Tibial nerve (tissue), 4 donors: ENCODE results near the gene BCOR.

Source experiments
- EP300 ChIP-seq, 2 donors: sonication (generic); formaldehyde crosslinking; IDR thresholded peaks; one replicate each; pipeline ENCODE4 v1.6.1; 2017; ENCODE audit warnings: antibody characterized with exemption in 2 of 2, mild to moderate bottlenecking in 1 of 2
- TF ChIP-seq, protein P1 (sequence below), 5 experiments: fragments of 200-600 bp in 3 of 5; fragments of 450-650 bp in 2 of 5; sonication (generic) in 3 of 5; IDR thresholded peaks; one replicate each; pipeline ENCODE4 v1.5.1; 2016 to 2019; ENCODE audit warnings: antibody characterized with exemption in 5 of 5, mild to moderate bottlenecking in 3 of 5, moderate library complexity in 2 of 5

DNA sequence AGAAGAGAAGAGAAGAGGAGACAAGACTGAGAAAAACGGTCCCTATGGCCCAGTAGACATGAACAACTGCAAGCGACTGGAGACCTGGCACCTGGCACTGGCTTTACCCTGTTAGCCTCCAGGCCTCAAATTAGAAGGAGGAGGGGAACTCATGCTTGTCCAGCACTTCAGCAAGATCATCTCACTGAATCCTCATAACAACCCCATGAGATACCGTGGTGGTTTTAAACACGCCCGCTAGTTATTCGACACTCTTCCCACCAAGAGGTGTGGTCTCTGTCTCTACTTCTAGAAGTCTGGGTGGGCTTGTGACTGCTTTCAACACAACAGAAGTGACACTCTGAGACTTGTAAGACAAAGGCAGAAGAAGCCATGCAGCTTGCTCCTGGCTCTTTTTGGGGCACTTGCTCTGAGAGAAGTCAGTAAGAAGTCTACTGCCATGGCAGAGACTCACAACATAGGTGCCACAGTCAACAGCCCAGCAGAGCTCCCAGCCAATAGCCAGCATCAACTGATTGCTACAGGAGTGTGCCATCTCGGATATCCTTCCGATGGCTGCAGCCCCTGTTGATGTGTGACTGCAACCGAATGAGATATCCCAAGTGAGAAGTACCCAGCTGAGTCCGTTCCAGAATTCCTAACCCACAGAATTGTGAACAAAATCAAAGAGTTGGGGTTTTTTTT is 34.0 kb upstream of the BCOR start:
- TF ChIP-seq EP300 (IDR thresholded peaks at IDR 0.05), result no peak
- TF ChIP-seq, protein P1, sequence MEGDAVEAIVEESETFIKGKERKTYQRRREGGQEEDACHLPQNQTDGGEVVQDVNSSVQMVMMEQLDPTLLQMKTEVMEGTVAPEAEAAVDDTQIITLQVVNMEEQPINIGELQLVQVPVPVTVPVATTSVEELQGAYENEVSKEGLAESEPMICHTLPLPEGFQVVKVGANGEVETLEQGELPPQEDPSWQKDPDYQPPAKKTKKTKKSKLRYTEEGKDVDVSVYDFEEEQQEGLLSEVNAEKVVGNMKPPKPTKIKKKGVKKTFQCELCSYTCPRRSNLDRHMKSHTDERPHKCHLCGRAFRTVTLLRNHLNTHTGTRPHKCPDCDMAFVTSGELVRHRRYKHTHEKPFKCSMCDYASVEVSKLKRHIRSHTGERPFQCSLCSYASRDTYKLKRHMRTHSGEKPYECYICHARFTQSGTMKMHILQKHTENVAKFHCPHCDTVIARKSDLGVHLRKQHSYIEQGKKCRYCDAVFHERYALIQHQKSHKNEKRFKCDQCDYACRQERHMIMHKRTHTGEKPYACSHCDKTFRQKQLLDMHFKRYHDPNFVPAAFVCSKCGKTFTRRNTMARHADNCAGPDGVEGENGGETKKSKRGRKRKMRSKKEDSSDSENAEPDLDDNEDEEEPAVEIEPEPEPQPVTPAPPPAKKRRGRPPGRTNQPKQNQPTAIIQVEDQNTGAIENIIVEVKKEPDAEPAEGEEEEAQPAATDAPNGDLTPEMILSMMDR (IDR thresholded peaks at IDR 0.05), result no peak
